NCI-H446 (cell line): Measurements from ENCODE around the gene CYBC1.

Source experiments
- DNase-seq, 2 experiments: peaks; one replicate each; lab custom pipeline; 2025; lab: John Stamatoyannopoulos, UW

Gene CYBC1

GRCh38 chr17:82408288-82408937 is 42.1 kb downstream of the CYBC1 start:
- DNase-seq: no peak

- DNase-seq: no peak
Measured at GRCh38 chr17:82407255-82407654, 43.3 kb downstream of the CYBC1 start.

- DNase-seq: no peak
Measured at GRCh38 chr17:82406131-82406671, 44.4 kb downstream of the CYBC1 start.

GRCh38 chr17:82405051-82405450 is 45.5 kb downstream of the CYBC1 start:
- DNase-seq: no peak

GRCh38 chr17:82403662-82404660 is 46.6 kb downstream of the CYBC1 start:
- no peak for DNase-seq

- DNase-seq: no peak
Measured at GRCh38 chr17:82402865-82403264, 47.7 kb downstream of the CYBC1 start.

- DNase-seq: no peak
Measured at GRCh38 chr17:82400830-82401229, 49.7 kb downstream of the CYBC1 start.

DNA sequence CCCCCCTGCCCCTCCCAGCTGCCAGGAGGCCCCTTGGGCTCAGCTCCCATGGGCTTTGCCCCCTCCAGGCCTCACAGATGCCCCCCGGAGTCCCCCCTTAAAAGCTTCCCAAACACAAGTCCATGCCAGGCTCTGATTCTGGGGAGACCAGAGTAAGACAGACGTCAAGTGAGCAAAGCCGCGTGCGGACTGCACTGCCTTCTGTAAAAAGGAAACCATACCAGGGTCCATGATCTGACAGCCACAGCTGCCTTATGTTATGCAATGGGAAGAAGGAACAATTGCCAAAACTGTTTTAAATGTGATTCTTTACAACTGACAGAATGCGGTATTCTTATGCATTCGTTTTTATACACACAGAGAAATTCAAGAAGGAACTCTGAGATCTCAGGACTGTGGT is 50.3 kb downstream of the CYBC1 start:
- no peak for DNase-seq

- peak in 1 of 2 experiments; percentile 26 for DNase-seq
Measured at GRCh38 chr17:82399601-82400101, 50.9 kb downstream of the CYBC1 start.

- DNase-seq: peak; percentile 64 to 91
Measured at GRCh38 chr17:82399041-82399441, 51.5 kb downstream of the CYBC1 start.

GRCh38 chr17:82397449-82398335 is 52.9 kb downstream of the CYBC1 start:
- no peak for DNase-seq

GRCh38 chr17:82396601-82397435 is 53.7 kb downstream of the CYBC1 start:
- DNase-seq: no peak

DNA sequence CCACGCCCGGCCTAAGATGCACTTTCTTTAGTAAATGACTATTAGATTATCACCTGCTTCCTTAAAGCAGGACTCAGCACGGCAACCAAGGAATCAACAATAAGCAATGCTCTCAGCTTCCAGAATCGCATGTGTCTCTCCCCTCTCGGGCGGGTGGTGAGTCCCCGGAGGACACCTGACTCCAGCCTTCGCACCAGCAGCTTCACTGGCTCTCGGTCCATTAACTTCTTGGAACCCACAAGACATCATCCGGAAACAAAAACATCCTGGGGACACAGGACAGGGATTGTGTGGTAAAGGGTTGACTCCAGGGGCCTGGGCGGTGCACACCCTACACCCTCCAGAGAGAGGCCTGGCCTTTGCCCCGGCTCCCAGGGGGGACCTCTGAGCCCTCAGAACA is 56.3 kb downstream of the CYBC1 start:
- no peak for DNase-seq

GRCh38 chr17:82392941-82393340 is 57.6 kb downstream of the CYBC1 start:
- no peak for DNase-seq
